ENCODE results near the gene ZBTB7C. TPM values are rescaled to one million over a fixed set of nuclear protein-coding genes. Genes with fewer than 3 reads are reported as not detected.

Gene ZBTB7C
- total RNA-seq, 1 donor from 2014 or later, result 0.15 TPM

DNA sequence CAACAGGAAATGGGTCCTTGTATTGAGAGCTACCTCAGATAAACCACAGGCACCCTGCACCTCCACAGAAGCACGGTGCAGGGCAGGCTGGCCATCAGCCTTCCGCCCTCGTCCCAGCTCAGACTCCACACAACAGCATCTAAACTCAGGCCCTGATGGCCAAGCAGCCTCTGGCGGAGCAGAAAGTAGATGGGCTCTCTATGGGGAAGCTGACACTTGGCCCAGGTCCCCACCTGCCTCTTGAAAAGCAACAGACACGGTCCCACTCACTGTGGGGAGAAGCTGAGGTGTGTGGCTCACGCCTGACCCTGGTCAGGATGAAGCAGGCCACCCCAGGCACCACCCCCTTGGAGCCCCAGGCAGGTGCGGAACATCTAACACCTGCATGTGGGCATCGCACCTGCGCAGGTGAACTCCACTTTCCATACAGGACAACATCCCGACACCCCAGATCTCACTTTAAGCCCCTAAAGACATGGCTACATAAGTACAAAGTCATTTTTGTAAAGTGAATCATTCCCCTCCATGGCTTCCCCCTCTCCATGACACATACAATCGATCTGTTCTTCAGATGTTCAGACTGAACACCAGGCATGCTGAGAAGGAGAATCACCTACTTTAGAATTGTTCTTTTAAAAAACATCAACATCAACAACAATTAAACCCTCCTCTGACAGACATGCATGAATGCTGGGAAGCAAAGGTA, 208.4 kb downstream of the ZBTB7C start:
- no peak overlapping the region for H3K9ac ChIP-seq
- no peaks in the 10 kb centered on the region for H3K27me3 ChIP-seq
- DNase-seq (ENCODE audit: low spot score), result no peak
- H2AFZ ChIP-seq (replicated peaks), result no peak overlapping the region
- H3K4me1 ChIP-seq, result no peaks in the 10 kb centered on the region
- peaks cover 6% of the 10 kb centered on the region for H3K27me3 Mint-ChIP-seq (ENCODE audit: insufficient read depth, low read depth)
- TF ChIP-seq EZH2 (IDR thresholded peaks at IDR 0.05) (no peak), EZH2phosphoT487 (IDR thresholded peaks at IDR 0.05) (no peak)
- TF ChIP-seq, protein P1, sequence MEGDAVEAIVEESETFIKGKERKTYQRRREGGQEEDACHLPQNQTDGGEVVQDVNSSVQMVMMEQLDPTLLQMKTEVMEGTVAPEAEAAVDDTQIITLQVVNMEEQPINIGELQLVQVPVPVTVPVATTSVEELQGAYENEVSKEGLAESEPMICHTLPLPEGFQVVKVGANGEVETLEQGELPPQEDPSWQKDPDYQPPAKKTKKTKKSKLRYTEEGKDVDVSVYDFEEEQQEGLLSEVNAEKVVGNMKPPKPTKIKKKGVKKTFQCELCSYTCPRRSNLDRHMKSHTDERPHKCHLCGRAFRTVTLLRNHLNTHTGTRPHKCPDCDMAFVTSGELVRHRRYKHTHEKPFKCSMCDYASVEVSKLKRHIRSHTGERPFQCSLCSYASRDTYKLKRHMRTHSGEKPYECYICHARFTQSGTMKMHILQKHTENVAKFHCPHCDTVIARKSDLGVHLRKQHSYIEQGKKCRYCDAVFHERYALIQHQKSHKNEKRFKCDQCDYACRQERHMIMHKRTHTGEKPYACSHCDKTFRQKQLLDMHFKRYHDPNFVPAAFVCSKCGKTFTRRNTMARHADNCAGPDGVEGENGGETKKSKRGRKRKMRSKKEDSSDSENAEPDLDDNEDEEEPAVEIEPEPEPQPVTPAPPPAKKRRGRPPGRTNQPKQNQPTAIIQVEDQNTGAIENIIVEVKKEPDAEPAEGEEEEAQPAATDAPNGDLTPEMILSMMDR (IDR thresholded peaks at IDR 0.05), result no peak
- H3K36me3 ChIP-seq, result no peaks in the 10 kb centered on the region
- peaks cover 8% of the 10 kb centered on the region for H3K4me1 Mint-ChIP-seq
- H4K20me1 ChIP-seq (ENCODE audit: low read depth), result no peaks in the 10 kb centered on the region
- no peak overlapping the region for H3K4me3 ChIP-seq
- H3K79me2 ChIP-seq (ENCODE audit: low read depth), result no peaks in the 10 kb centered on the region
- H3K27ac Mint-ChIP-seq, result no peak overlapping the region
- no peak overlapping the region for H3K4me2 ChIP-seq
- no peaks in the 10 kb centered on the region for H3K36me3 Mint-ChIP-seq
- H3K9me3 Mint-ChIP-seq, result no peaks in the 10 kb centered on the region
- H3F3A ChIP-seq (ENCODE audit: low read depth), result no peaks in the 10 kb centered on the region
- H3K9me3 ChIP-seq (ENCODE audit: low read depth), result no peaks in the 10 kb centered on the region
- no peak overlapping the region for H3K4me3 Mint-ChIP-seq
- no peak overlapping the region for H3K27ac ChIP-seq

DNA sequence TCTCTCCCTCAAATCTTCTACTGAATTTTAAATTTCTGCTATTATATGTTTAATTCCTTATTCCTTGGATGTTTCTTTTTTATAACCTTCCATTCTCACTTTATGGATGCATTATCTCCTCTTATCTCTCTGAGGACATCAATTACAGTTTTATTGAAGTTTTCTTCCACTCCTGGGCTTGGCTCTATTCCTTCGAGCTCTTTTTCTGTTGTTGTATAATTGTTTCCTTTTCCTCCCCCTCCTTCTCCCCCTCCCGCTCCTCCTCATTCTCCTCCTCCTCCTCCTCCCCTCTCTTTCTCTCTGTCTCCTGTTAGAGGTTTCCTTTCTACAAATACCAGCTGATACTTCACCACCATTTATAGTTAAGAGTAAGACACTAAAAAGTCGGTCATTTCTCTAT, 209.8 kb downstream of the ZBTB7C start:
- Histone ChIP-seq H3K4me2 (no peak overlapping the region), H3K4me3 (no peak overlapping the region), H3K9ac (no peak overlapping the region), H3K9me3 (ENCODE audit: low read depth) (no peaks in the 10 kb centered on the region), H4K20me1 (ENCODE audit: low read depth) (no peaks in the 10 kb centered on the region), H2AFZ (replicated peaks) (no peak overlapping the region), H3K27ac (no peak overlapping the region), H3K79me2 (ENCODE audit: low read depth) (no peaks in the 10 kb centered on the region), H3K27me3 (no peaks in the 10 kb centered on the region), H3K4me1 (no peaks in the 10 kb centered on the region), H3K36me3 (no peaks in the 10 kb centered on the region), H3F3A (ENCODE audit: low read depth) (no peaks in the 10 kb centered on the region)
- Mint-ChIP-seq H3K27me3 (ENCODE audit: insufficient read depth, low read depth) (peaks cover 4% of the 10 kb centered on the region), H3K27ac (no peak overlapping the region), H3K36me3 (no peaks in the 10 kb centered on the region), H3K4me3 (no peak overlapping the region), H3K4me1 (peaks cover 8% of the 10 kb centered on the region), H3K9me3 (peaks cover 2% of the 10 kb centered on the region)
- no peak for DNase-seq (ENCODE audit: low spot score)
- TF ChIP-seq EZH2 (IDR thresholded peaks at IDR 0.05) (no peak), EZH2phosphoT487 (IDR thresholded peaks at IDR 0.05) (no peak)
- TF ChIP-seq, protein P1 (IDR thresholded peaks at IDR 0.05), result no peak

DNA sequence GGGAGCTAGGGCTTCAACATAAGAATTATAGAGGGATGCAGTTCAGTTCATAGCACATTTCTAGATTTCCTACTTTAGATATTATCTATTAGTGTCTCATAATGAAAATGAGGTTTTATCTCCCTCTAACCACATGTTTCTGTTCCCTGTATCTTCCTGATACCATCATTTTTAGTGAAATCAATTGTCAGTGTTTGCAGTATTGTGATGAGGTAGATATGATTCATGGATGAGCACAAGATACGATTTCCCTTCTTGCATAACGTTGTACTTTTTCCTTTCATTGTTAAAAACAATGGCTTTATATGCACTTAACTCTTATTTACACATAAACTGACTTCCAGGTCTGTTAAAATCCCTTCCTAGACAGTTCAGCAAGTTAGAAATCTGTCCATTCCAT, 211.4 kb downstream of the ZBTB7C start:
- Histone ChIP-seq H3K9me3 (ENCODE audit: low read depth) (no peaks in the 10 kb centered on the region), H3K36me3 (no peaks in the 10 kb centered on the region), H3F3A (ENCODE audit: low read depth) (no peaks in the 10 kb centered on the region), H4K20me1 (ENCODE audit: low read depth) (no peaks in the 10 kb centered on the region), H2AFZ (replicated peaks) (no peak overlapping the region), H3K27me3 (no peaks in the 10 kb centered on the region), H3K79me2 (ENCODE audit: low read depth) (no peaks in the 10 kb centered on the region), H3K4me2 (no peak overlapping the region), H3K4me1 (no peaks in the 10 kb centered on the region), H3K9ac (no peak overlapping the region), H3K4me3 (no peak overlapping the region), H3K27ac (no peak overlapping the region)
- TF ChIP-seq EZH2phosphoT487 (IDR thresholded peaks at IDR 0.05) (no peak), EZH2 (IDR thresholded peaks at IDR 0.05) (no peak)
- TF ChIP-seq, protein P1 (IDR thresholded peaks at IDR 0.05), result no peak
- H3K4me1 Mint-ChIP-seq, result peaks cover 8% of the 10 kb centered on the region
- no peak for DNase-seq (ENCODE audit: low spot score)
- peaks cover 3% of the 10 kb centered on the region for H3K9me3 Mint-ChIP-seq
- H3K27me3 Mint-ChIP-seq (ENCODE audit: insufficient read depth, low read depth), result no peaks in the 10 kb centered on the region
- H3K36me3 Mint-ChIP-seq, result no peaks in the 10 kb centered on the region
- no peak overlapping the region for H3K4me3 Mint-ChIP-seq
- H3K27ac Mint-ChIP-seq, result no peak overlapping the region
